Upper lobe of left lung (tissue), 4 donors: ENCODE measurements around the gene AHRR.

Experiments used
- POLR2A ChIP-seq, 4 donors: fragments of 450-650 bp; IDR thresholded peaks; one replicate each; pipeline ENCODE4 v1.5.1; 2016 to 2017; ENCODE audit warnings: antibody characterized with exemption in 4 of 4, mild to moderate bottlenecking in 2 of 4
- POLR2AphosphoS5 ChIP-seq, 2 donors: sonication (generic); formaldehyde crosslinking; IDR thresholded peaks; one replicate each; pipeline ENCODE4 v1.5.1; 2017; ENCODE audit warnings: antibody characterized with exemption in 2 of 2
- TF ChIP-seq, protein P1 (sequence below), 6 experiments: fragments of 450-650 bp in 4 of 6; fragments of 200-600 bp in 2 of 6; sonication (generic) in 2 of 6; IDR thresholded peaks; one replicate each; pipeline ENCODE4 v1.5.1; 2016 to 2019; ENCODE audit warnings: antibody characterized with exemption in 6 of 6

DNA sequence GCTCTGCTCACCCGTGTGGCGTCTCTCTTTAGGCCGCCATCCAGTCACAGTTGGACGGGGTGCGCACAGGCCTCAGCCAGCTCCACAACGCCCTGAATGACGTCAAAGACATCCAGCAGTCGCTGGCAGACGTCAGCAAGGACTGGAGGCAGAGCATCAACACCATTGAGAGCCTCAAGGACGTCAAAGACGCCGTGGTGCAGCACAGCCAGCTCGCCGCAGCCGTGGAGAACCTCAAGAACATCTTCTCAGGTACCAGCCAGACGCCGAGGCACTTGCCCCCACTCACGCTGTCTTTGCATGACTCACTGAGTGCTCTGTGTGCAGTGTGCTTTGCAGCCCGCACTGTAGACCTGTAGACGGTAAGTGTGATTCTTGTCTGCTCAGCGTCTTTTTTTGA lies 126.0 kb downstream of the AHRR start:
- TF ChIP-seq, protein P1, sequence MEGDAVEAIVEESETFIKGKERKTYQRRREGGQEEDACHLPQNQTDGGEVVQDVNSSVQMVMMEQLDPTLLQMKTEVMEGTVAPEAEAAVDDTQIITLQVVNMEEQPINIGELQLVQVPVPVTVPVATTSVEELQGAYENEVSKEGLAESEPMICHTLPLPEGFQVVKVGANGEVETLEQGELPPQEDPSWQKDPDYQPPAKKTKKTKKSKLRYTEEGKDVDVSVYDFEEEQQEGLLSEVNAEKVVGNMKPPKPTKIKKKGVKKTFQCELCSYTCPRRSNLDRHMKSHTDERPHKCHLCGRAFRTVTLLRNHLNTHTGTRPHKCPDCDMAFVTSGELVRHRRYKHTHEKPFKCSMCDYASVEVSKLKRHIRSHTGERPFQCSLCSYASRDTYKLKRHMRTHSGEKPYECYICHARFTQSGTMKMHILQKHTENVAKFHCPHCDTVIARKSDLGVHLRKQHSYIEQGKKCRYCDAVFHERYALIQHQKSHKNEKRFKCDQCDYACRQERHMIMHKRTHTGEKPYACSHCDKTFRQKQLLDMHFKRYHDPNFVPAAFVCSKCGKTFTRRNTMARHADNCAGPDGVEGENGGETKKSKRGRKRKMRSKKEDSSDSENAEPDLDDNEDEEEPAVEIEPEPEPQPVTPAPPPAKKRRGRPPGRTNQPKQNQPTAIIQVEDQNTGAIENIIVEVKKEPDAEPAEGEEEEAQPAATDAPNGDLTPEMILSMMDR (IDR thresholded peaks at IDR 0.05), result no peak
- no peak for TF ChIP-seq POLR2A (IDR thresholded peaks at IDR 0.05)
- TF ChIP-seq POLR2AphosphoS5 (IDR thresholded peaks at IDR 0.05), result no peak
